ENCODE results near the gene C6orf89. TPM values are rescaled to one million over a fixed set of nuclear protein-coding genes. Genes with fewer than 3 reads are reported as not detected.
A peak's percentile ranks its signal among the peaks of the same experiment; 100 is the strongest.

C6orf89 gene
- total and polyA plus RNA-seq, 2 of the 13 experiments (the other 11 are each of a cell fraction or from before 2014, with no cell fraction given), result 22.1 to 32.2 TPM

GRCh38 chr6:36875250-36875633 is 10.5 kb upstream of the C6orf89 start:
- peak overlapping the region; percentile 83 for H3K27ac ChIP-seq (ENCODE audit: extremely low read length, insufficient read depth, low read length)
- FAIRE-seq, result no peak

DNA sequence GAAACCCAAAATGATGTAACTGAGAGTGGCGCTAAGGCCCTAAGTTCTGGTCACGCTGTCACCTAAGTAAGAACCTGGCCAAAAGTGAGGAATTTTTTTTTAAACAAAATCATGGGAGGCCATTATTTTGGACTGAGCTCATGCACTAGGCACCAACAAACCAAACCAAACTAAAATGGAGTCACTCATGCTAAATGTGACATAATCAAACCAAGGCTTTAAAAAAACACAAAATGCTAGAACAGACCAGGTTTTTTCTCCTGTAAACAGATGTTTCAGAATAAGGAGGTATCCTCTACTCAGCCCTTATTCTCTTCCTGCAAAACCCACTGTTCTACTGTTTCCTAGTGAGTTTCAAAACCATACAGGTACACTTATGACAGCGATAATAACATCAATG is 1.1 kb upstream of the C6orf89 start:
- in situ Hi-C loops (cut with HindIII; ENCODE audit: extremely low pct_ligation_motif_present, low pct_unique_long_range_greater_than_20kb) (loop anchor here (10.0 kb wide), 2 partner anchors 130 to 330 kb away; no protein-coding TSS in a partner anchor), intact Hi-C loops (cut with micrococcal nuclease; ENCODE audit: unreplicated experiment) (loop anchor here (1.0 to 10.0 kb wide), 4 partner anchors 102 to 326 kb away; partner anchors contain the start of genes CDKN1A and MTCH1)
- Histone ChIP-seq H3K27me3 (ENCODE audit: control insufficient read depth in 1 of 2, insufficient read depth in 2 of 2, low read length in 2 of 2) (peaks cover 0 to 4% of the 10 kb centered on the region in 2 experiments; a peak in 2 of 5 replicates), H3K27ac (ENCODE audit: extremely low read length, insufficient read depth, low read length) (no peak overlapping the region), H2AFZ (ENCODE audit: low read length) (no peak overlapping the region), H3K4me2 (ENCODE audit: low read depth, low read length) (no peak overlapping the region), H3K4me1 (ENCODE audit: insufficient read depth, low read length) (peaks cover 20% of the 10 kb centered on the region), H3K9me3 (ENCODE audit: low read length) (peaks cover 5% of the 10 kb centered on the region; the same call in 1 of the 2 replicates), H3K36me3 (replicated peaks in 1 of 2; ENCODE audit: control insufficient read depth in 1 of 2, insufficient read depth in 2 of 2, low read length in 2 of 2) (no peaks in the 10 kb centered on the region), H3K79me2 (ENCODE audit: insufficient read depth, low read length) (peaks cover 10% of the 10 kb centered on the region), H3K4me3 (replicated peaks in 1 of 3; ENCODE audit: insufficient read depth in 1 of 3, low read depth in 2 of 3, low read length in 3 of 3) (no peak overlapping the region), H3K9ac (ENCODE audit: insufficient read depth, low read depth, low read length) (no peak overlapping the region), H4K20me1 (ENCODE audit: insufficient read depth, low read length) (no peaks in the 10 kb centered on the region)
- CTCF ChIA-PET (ENCODE audit: low intra/inter-chr PET ratio, low total read pairs), result interaction anchor here (1.8 to 1.9 kb wide), 2 partner anchors 134 to 326 kb away, joined by 9 to 23 read pairs; no protein-coding TSS in a partner anchor
- ATAC-seq, result no peak
- no peak for DNase-seq (ENCODE audit: low spot score)
- BruUV-seq (replicated peaks), result no TSS peak
- POLR2A ChIA-PET, result interaction anchor here (1.0 to 3.6 kb wide), 6 partner anchors 10 to 139 kb away, joined by 3 to 61 read pairs (median 6); partner anchors contain the start of gene PPIL1
- TF ChIP-seq ZNF354B (CRISPR knock-in tag; IDR thresholded peaks at IDR 0.05), result no peak
- no peak for TF ChIP-seq NFE2 (CRISPR knock-in tag; IDR thresholded peaks at IDR 0.05)
- TF ChIP-seq ZNF235 (CRISPR knock-in tag; IDR thresholded peaks at IDR 0.05; ENCODE audit: borderline replicate concordance), result no peak
- no peak for TF ChIP-seq ZNF775 (CRISPR knock-in tag; IDR thresholded peaks at IDR 0.05; ENCODE audit: borderline replicate concordance)
- TF ChIP-seq, protein P1, sequence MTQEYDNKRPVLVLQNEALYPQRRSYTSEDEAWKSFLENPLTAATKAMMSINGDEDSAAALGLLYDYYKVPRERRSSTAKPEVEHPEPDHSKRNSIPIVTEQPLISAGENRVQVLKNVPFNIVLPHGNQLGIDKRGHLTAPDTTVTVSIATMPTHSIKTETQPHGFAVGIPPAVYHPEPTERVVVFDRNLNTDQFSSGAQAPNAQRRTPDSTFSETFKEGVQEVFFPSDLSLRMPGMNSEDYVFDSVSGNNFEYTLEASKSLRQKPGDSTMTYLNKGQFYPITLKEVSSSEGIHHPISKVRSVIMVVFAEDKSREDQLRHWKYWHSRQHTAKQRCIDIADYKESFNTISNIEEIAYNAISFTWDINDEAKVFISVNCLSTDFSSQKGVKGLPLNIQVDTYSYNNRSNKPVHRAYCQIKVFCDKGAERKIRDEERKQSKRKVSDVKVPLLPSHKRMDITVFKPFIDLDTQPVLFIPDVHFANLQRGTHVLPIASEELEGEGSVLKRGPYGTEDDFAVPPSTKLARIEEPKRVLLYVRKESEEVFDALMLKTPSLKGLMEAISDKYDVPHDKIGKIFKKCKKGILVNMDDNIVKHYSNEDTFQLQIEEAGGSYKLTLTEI (CRISPR knock-in tag; conservative IDR thresholded peaks at IDR 0.05), result no peak
- TF ChIP-seq ZSCAN31 (CRISPR knock-in tag; IDR thresholded peaks at IDR 0.05; ENCODE audit: low read depth), result no peak
- no peak for TF ChIP-seq ATF7-NPFF (CRISPR knock-in tag; IDR thresholded peaks at IDR 0.05; ENCODE audit: low read depth)
- FAIRE-seq, result no peak
- 97% methylated on average over 3 of the region's 3 CpGs for WGBS (ENCODE audit: low lambda C conversion rate)

More at GRCh38 chr6:36875250-36875633, 10.5 kb upstream of the C6orf89 start:
- H3K9me3 ChIP-seq (ENCODE audit: low read length), result no peaks in the 10 kb centered on the region
- ChIA-PET POLR2A (interaction anchor here (0.7 to 2.9 kb wide), 19 partner anchors 8 to 744 kb away, joined by 3 to 61 read pairs (median 4); partner anchors contain the start of genes C6orf89, CDKN1A and MTCH1), CTCF (ENCODE audit: low intra/inter-chr PET ratio, low total read pairs) (interaction anchor here (0.6 to 1.8 kb wide), 2 partner anchors 10 to 12 kb away, joined by 3 to 5 read pairs; partner anchors contain the start of gene C6orf89)
- TF ChIP-seq ZNF430 (CRISPR knock-in tag; IDR thresholded peaks at IDR 0.05), result no peak
- TF ChIP-seq, protein P2, sequence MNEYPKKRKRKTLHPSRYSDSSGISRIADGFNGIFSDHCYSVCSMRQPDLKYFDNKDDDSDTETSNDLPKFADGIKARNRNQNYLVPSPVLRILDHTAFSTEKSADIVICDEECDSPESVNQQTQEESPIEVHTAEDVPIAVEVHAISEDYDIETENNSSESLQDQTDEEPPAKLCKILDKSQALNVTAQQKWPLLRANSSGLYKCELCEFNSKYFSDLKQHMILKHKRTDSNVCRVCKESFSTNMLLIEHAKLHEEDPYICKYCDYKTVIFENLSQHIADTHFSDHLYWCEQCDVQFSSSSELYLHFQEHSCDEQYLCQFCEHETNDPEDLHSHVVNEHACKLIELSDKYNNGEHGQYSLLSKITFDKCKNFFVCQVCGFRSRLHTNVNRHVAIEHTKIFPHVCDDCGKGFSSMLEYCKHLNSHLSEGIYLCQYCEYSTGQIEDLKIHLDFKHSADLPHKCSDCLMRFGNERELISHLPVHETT (CRISPR knock-in tag; conservative IDR thresholded peaks at IDR 0.05), result no peak
- 0 out of 2 replicates have a peak, but pooled peaks have one; percentile 5 for TF ChIP-seq HHEX (CRISPR knock-in tag; IDR thresholded peaks at IDR 0.05)
- TF ChIP-seq ZNF17 (CRISPR knock-in tag; IDR thresholded peaks at IDR 0.05), result no peak
- no peak for TF ChIP-seq RAD21 (CRISPR knock-in tag; IDR thresholded peaks at IDR 0.05)
- TF ChIP-seq ZBTB3 (CRISPR knock-in tag; IDR thresholded peaks at IDR 0.05; ENCODE audit: borderline replicate concordance, low read depth), result no peak
- DNase-seq (ENCODE audit: low spot score) (no peak), ATAC-seq (no peak)
- peak overlapping the region; percentile 79 to 94 (median 83) for H3K4me3 ChIP-seq (replicated peaks in 1 of 3; ENCODE audit: insufficient read depth in 1 of 3, low read depth in 2 of 3, low read length in 3 of 3)
- in situ Hi-C loops (cut with HindIII; ENCODE audit: extremely low pct_ligation_motif_present, low pct_unique_long_range_greater_than_20kb) (no loop called here), intact Hi-C loops (cut with micrococcal nuclease; ENCODE audit: unreplicated experiment) (no loop called here)
- peaks cover 0 to 18% of the 10 kb centered on the region in 2 experiments; a peak in 3 of 5 replicates for H3K36me3 ChIP-seq (replicated peaks in 1 of 2; ENCODE audit: control insufficient read depth in 1 of 2, insufficient read depth in 2 of 2, low read length in 2 of 2)
- H4K20me1 ChIP-seq (ENCODE audit: insufficient read depth, low read length), result no peaks in the 10 kb centered on the region
- H3K4me1 ChIP-seq (ENCODE audit: insufficient read depth, low read length), result peaks cover 53% of the 10 kb centered on the region
- peak overlapping the region; percentile 90 for H3K9ac ChIP-seq (ENCODE audit: insufficient read depth, low read depth, low read length)
- WGBS (ENCODE audit: low lambda C conversion rate), result 56% methylated on average over 6 of the region's 6 CpGs
- H3K4me2 ChIP-seq (ENCODE audit: low read depth, low read length), result peak overlapping the region; percentile 92
- H3K27me3 ChIP-seq (ENCODE audit: control insufficient read depth in 1 of 2, insufficient read depth in 2 of 2, low read length in 2 of 2), result peaks cover 0 to 16% of the 10 kb centered on the region in 2 experiments; a peak in 2 of 5 replicates
- peak overlapping the region; percentile 98 for H2AFZ ChIP-seq (ENCODE audit: low read length)
- peaks cover 22% of the 10 kb centered on the region for H3K79me2 ChIP-seq (ENCODE audit: insufficient read depth, low read length)
- TSS peak; percentile 86 for BruUV-seq (replicated peaks)

All from HepG2 (cell line).